HG03442 (cell line): ENCODE measurements around the gene NEURL1.
"Not testable (repeated sequence)": the region's sequence is repeated elsewhere in the genome, so short reads cannot be mapped to it uniquely, and the experiment has no call there.

Experiments
- ATAC-seq: cut with Tn5 transposase; IDR thresholded peaks from one replicate; pipeline ENCODE4 v1.9.1; 2021; ENCODE audit warnings: mild to moderate bottlenecking, moderate library complexity; ENCODE audit not compliant: unreplicated experiment

Gene NEURL1

GRCh38 chr10:103493916-103494877 lies 692 bp downstream of the NEURL1 start:
- no peak for ATAC-seq

- ATAC-seq = no peak
Observed at GRCh38 chr10:103495321-103495720, 1.8 kb downstream of the NEURL1 start.

- ATAC-seq = no peak
Observed at GRCh38 chr10:103497161-103497915, 3.8 kb downstream of the NEURL1 start.

GRCh38 chr10:103498936-103499638 lies 5.6 kb downstream of the NEURL1 start:
- ATAC-seq = no peak

GRCh38 chr10:103499881-103500280 lies 6.4 kb downstream of the NEURL1 start:
- no peak for ATAC-seq

GRCh38 chr10:103500481-103500880 lies 7.0 kb downstream of the NEURL1 start:
- no peak for ATAC-seq

GRCh38 chr10:103501186-103501585 lies 7.7 kb downstream of the NEURL1 start:
- ATAC-seq = no peak

GRCh38 chr10:103502849-103503660 lies 9.6 kb downstream of the NEURL1 start:
- ATAC-seq = no peak

GRCh38 chr10:103503777-103504176 lies 10.3 kb downstream of the NEURL1 start:
- ATAC-seq = not testable (repeated sequence)

- no peak for ATAC-seq
Observed at GRCh38 chr10:103504181-103504783, 10.8 kb downstream of the NEURL1 start.

GRCh38 chr10:103506061-103506460 lies 12.6 kb downstream of the NEURL1 start:
- no peak for ATAC-seq

GRCh38 chr10:103507235-103508191 lies 14.0 kb downstream of the NEURL1 start:
- ATAC-seq = no peak

- no peak for ATAC-seq
Observed at GRCh38 chr10:103510046-103510685, 16.7 kb downstream of the NEURL1 start.

GRCh38 chr10:103510791-103511752 lies 17.6 kb downstream of the NEURL1 start:
- no peak for ATAC-seq

GRCh38 chr10:103512166-103512565 lies 18.7 kb downstream of the NEURL1 start:
- ATAC-seq = no peak

GRCh38 chr10:103512591-103513379 lies 19.3 kb downstream of the NEURL1 start:
- no peak for ATAC-seq
